Astrocyte (in vitro differentiated cells and primary cell): Measurements from ENCODE around the gene SETD1B. TPM values are rescaled to one million over a fixed set of nuclear protein-coding genes. Genes with fewer than 3 reads are reported as not detected.

Experiments used
- DNase-seq: peaks from one replicate; pipeline ENCODE4 v3.0.0-alpha.2; 2010; ENCODE audit warnings: low read depth
- FAIRE-seq: peaks from 2 replicates; lab custom pipeline; 2011; peaks lifted over from hg19 to GRCh38; lab: Jason Lieb, UNC
- H2AFZ ChIP-seq: 2 replicates; pipeline ENCODE4 v1.6.0; 2012; ENCODE audit warnings: low read depth, low read length, inconsistent platforms
- H3K27ac ChIP-seq: 2 replicates; pipeline ENCODE4 v1.5.1; 2011; ENCODE audit warnings: low read depth, low read length, inconsistent platforms
- H3K27me3 ChIP-seq: 2 replicates; pipeline ENCODE4 v1.6.0; 2011; ENCODE audit warnings: low read length, inconsistent platforms; ENCODE audit not compliant: insufficient read depth
- H3K36me3 ChIP-seq: 2 replicates; pipeline ENCODE4 v1.5.1; 2011; ENCODE audit warnings: low read length, inconsistent platforms; ENCODE audit not compliant: insufficient read depth
- H3K4me1 ChIP-seq: 2 replicates; pipeline ENCODE4 v1.5.1; 2011; ENCODE audit warnings: low read length, inconsistent platforms; ENCODE audit not compliant: insufficient read depth
- H3K4me2 ChIP-seq: 2 replicates; pipeline ENCODE4 v1.6.0; 2012; ENCODE audit warnings: low read length, inconsistent platforms
- H3K4me3 ChIP-seq: 2 replicates; pipeline ENCODE4 v1.5.1; 2011; ENCODE audit warnings: low read depth, mild to moderate bottlenecking, low read length, inconsistent platforms; ENCODE audit not compliant: insufficient read depth
- H3K79me2 ChIP-seq: 2 replicates; pipeline ENCODE4 v1.6.0; 2012; ENCODE audit warnings: mild to moderate bottlenecking, low read length, inconsistent platforms; ENCODE audit not compliant: insufficient read depth
- H3K9ac ChIP-seq: 2 replicates; pipeline ENCODE4 v1.6.0; 2012; ENCODE audit warnings: mild to moderate bottlenecking, low read length, inconsistent platforms
- H3K9me3 ChIP-seq: 2 replicates; pipeline ENCODE4 v1.5.1; 2012; ENCODE audit warnings: low read depth, mild to moderate bottlenecking, low read length, inconsistent platforms; ENCODE audit not compliant: insufficient read depth
- H4K20me1 ChIP-seq: 2 replicates; pipeline ENCODE4 v1.6.0; 2012; ENCODE audit warnings: low read length, inconsistent platforms; ENCODE audit not compliant: insufficient read depth
- H3K27ac Mint-ChIP-seq: one replicate; pipeline ENCODE4 v1.8.0; 2021; ENCODE audit warnings: mild to moderate bottlenecking, mixed read lengths; ENCODE audit not compliant: unreplicated experiment
- H3K27me3 Mint-ChIP-seq: one replicate; pipeline ENCODE4 v1.8.0; 2021; ENCODE audit warnings: low read depth, mixed read lengths; ENCODE audit not compliant: unreplicated experiment
- H3K36me3 Mint-ChIP-seq: one replicate; pipeline ENCODE4 v1.8.0; 2021; ENCODE audit warnings: low read depth, mixed read lengths; ENCODE audit not compliant: unreplicated experiment
- H3K4me1 Mint-ChIP-seq: one replicate; pipeline ENCODE4 v1.8.0; 2021; ENCODE audit warnings: low read depth, mixed read lengths; ENCODE audit not compliant: unreplicated experiment
- H3K4me3 Mint-ChIP-seq: one replicate; pipeline ENCODE4 v1.8.0; 2021; ENCODE audit warnings: mild to moderate bottlenecking, moderate library complexity, mixed read lengths; ENCODE audit not compliant: unreplicated experiment
- H3K9me3 Mint-ChIP-seq: one replicate; pipeline ENCODE4 v1.8.0; 2021; ENCODE audit warnings: mild to moderate bottlenecking, mixed read lengths; ENCODE audit not compliant: unreplicated experiment
- CTCF ChIP-seq: IDR thresholded peaks from 2 replicates; pipeline ENCODE4 v1.5.1; 2011; ENCODE audit warnings: low read depth, mild to moderate bottlenecking, inconsistent platforms, low read length, moderate library complexity; ENCODE audit not compliant: insufficient read depth
- EZH2 ChIP-seq: IDR thresholded peaks from 2 replicates; pipeline ENCODE4 v1.6.1; 2012; ENCODE audit warnings: mild to moderate bottlenecking, low read length, inconsistent platforms; ENCODE audit not compliant: insufficient read depth
- total RNA-seq: library from RNA; stranded (reverse); gene quantifications from 2 replicates; pipeline ENCODE4 v1.2.1, GENCODE V29; 2021

The SETD1B gene
- total RNA-seq, 1 donor from 2014 or later: 24.0 TPM

GRCh38 chr12:121831571-121832245 is 27.9 kb downstream of the SETD1B start:
- no peak for TF ChIP-seq EZH2
- no peak for TF ChIP-seq CTCF
- Histone ChIP-seq H3K27me3 (no peaks in the 10 kb centered on the region), H3K36me3 (peaks cover 30% of the 10 kb centered on the region), H2AFZ (no peak overlapping the region), H3K4me1 (no peaks in the 10 kb centered on the region), H3K4me3 (no peak overlapping the region), H3K4me2 (no peak overlapping the region), H3K27ac (no peak overlapping the region), H3K9ac (no peak overlapping the region), H4K20me1 (peaks cover 18% of the 10 kb centered on the region), H3K9me3 (no peaks in the 10 kb centered on the region), H3K79me2 (no peaks in the 10 kb centered on the region)
- Mint-ChIP-seq H3K27me3 (peaks cover 3% of the 10 kb centered on the region), H3K36me3 (peaks cover 24% of the 10 kb centered on the region), H3K4me1 (no peaks in the 10 kb centered on the region), H3K4me3 (no peak overlapping the region), H3K9me3 (no peaks in the 10 kb centered on the region), H3K27ac (no peak overlapping the region)
- no peak for DNase-seq
- no peak for FAIRE-seq

GRCh38 chr12:121837680-121838079 is 33.9 kb downstream of the SETD1B start:
- H3K27me3 Mint-ChIP-seq: peaks cover 3% of the 10 kb centered on the region
- Histone ChIP-seq H3K9me3 (no peaks in the 10 kb centered on the region), H3K27me3 (no peaks in the 10 kb centered on the region), H4K20me1 (no peaks in the 10 kb centered on the region), H3K4me2 (no peak overlapping the region), H3K36me3 (no peaks in the 10 kb centered on the region), H3K9ac (no peak overlapping the region), H3K4me3 (no peak overlapping the region), H2AFZ (no peak overlapping the region), H3K4me1 (peaks cover 9% of the 10 kb centered on the region), H3K79me2 (no peaks in the 10 kb centered on the region), H3K27ac (no peak overlapping the region)
- FAIRE-seq (no peak), DNase-seq (no peak)
- no peak overlapping the region for H3K4me3 Mint-ChIP-seq
- no peak overlapping the region for H3K27ac Mint-ChIP-seq
- H3K4me1 Mint-ChIP-seq: no peaks in the 10 kb centered on the region
- peaks cover 3% of the 10 kb centered on the region for H3K36me3 Mint-ChIP-seq
- H3K9me3 Mint-ChIP-seq: no peaks in the 10 kb centered on the region
- no peak for TF ChIP-seq EZH2
- no peak for TF ChIP-seq CTCF

- H4K20me1 ChIP-seq: no peaks in the 10 kb centered on the region
- no peaks in the 10 kb centered on the region for H3K4me1 Mint-ChIP-seq
- no peak overlapping the region for H3K4me3 ChIP-seq
- no peaks in the 10 kb centered on the region for H3K79me2 ChIP-seq
- no peaks in the 10 kb centered on the region for H3K27me3 ChIP-seq
- H3K4me3 Mint-ChIP-seq: no peak overlapping the region
- FAIRE-seq: no peak
- no peak for DNase-seq
- H3K4me1 ChIP-seq: peaks cover 9% of the 10 kb centered on the region
- TF ChIP-seq EZH2 (no peak), CTCF (no peak)
- no peaks in the 10 kb centered on the region for H3K9me3 Mint-ChIP-seq
- H3K27ac ChIP-seq: no peak overlapping the region
- H3K36me3 Mint-ChIP-seq: peaks cover 3% of the 10 kb centered on the region
- H3K27me3 Mint-ChIP-seq: peaks cover 3% of the 10 kb centered on the region
- H3K9me3 ChIP-seq: no peaks in the 10 kb centered on the region
- H3K27ac Mint-ChIP-seq: no peak overlapping the region
- no peaks in the 10 kb centered on the region for H3K36me3 ChIP-seq
- H3K9ac ChIP-seq: no peak overlapping the region
- no peak overlapping the region for H2AFZ ChIP-seq
- no peak overlapping the region for H3K4me2 ChIP-seq
Observed at GRCh38 chr12:121838126-121838525, 34.3 kb downstream of the SETD1B start.
